Loucy (cell line): Measurements from ENCODE around the gene FMNL2.

Experiments
- H2AFZ ChIP-seq: fragments of 200-600 bp; sonication (generic); 2 replicates; pipeline ENCODE4 v1.6.0; 2016; ENCODE audit warnings: antibody characterized with exemption, mild to moderate bottlenecking, low read length, moderate library complexity
- H3F3A ChIP-seq: fragments of 200-600 bp; 2 replicates; pipeline ENCODE4 v1.6.0; 2016; ENCODE audit warnings: antibody characterized with exemption, low read depth, mild to moderate bottlenecking
- H3K27me3 ChIP-seq: fragments of 200-600 bp; sonication (generic); 2 replicates; pipeline ENCODE4 v1.6.1; 2014; ENCODE audit warnings: low read length, mild to moderate bottlenecking; ENCODE audit not compliant: insufficient read depth, poor library complexity, severe bottlenecking
- H3K36me3 ChIP-seq: fragments of 200-600 bp; sonication (generic); 2 replicates; pipeline ENCODE4 v1.6.1; 2016; ENCODE audit warnings: low read length; ENCODE audit not compliant: insufficient read depth
- H3K4me1 ChIP-seq: fragments of 200-600 bp; sonication (generic); 2 replicates; pipeline ENCODE4 v1.5.1; 2014; ENCODE audit warnings: low read length, mild to moderate bottlenecking; ENCODE audit not compliant: insufficient read depth, poor library complexity, severe bottlenecking
- H3K4me2 ChIP-seq: fragments of 200-600 bp; sonication (generic); 2 replicates; pipeline ENCODE4 v1.6.0; 2014; ENCODE audit warnings: antibody characterized with exemption, low read length, low read depth, mild to moderate bottlenecking; ENCODE audit not compliant: poor library complexity, severe bottlenecking
- H3K4me3 ChIP-seq: fragments of 200-600 bp; sonication (generic); 2 replicates; pipeline ENCODE4 v1.5.1; 2014; ENCODE audit warnings: low read length, mild to moderate bottlenecking, mixed read lengths; ENCODE audit not compliant: poor library complexity, severe bottlenecking
- H3K79me2 ChIP-seq: fragments of 200-600 bp; sonication (generic); 2 replicates; pipeline ENCODE4 v1.6.1; 2014; ENCODE audit warnings: low read length; ENCODE audit not compliant: insufficient read depth
- H3K9ac ChIP-seq: fragments of 200-600 bp; sonication (generic); 2 replicates; pipeline ENCODE4 v1.6.0; 2014; ENCODE audit warnings: mild to moderate bottlenecking, low read depth, low read length, moderate library complexity; ENCODE audit not compliant: poor library complexity, severe bottlenecking
- H3K9me2 ChIP-seq: fragments of 200-600 bp; sonication (generic); replicated peaks from 2 replicates; pipeline ENCODE4 v1.6.1; 2016; ENCODE audit warnings: low read depth, low read length, mixed read lengths
- H3K9me3 ChIP-seq: fragments of 200-600 bp; sonication (generic); 2 replicates; pipeline ENCODE4 v1.6.1; 2014; ENCODE audit warnings: mild to moderate bottlenecking, antibody characterized with exemption, low read length, low read depth; ENCODE audit not compliant: insufficient read depth
- H4K20me1 ChIP-seq: fragments of 200-600 bp; sonication (generic); 2 replicates; pipeline ENCODE4 v1.6.0; 2014; ENCODE audit warnings: antibody characterized with exemption, low read length, mild to moderate bottlenecking; ENCODE audit not compliant: insufficient read depth, poor library complexity, severe bottlenecking
- CTCF ChIP-seq: fragments of 200-600 bp; sonication (generic); conservative IDR thresholded peaks from 2 replicates; pipeline ENCODE4 v1.5.1; 2014; ENCODE audit warnings: mild to moderate bottlenecking, antibody characterized with exemption, low read length
- EZH2phosphoT487 ChIP-seq: fragments of 200-600 bp; IDR thresholded peaks from 2 replicates; pipeline ENCODE4 v1.6.1; 2018; ENCODE audit warnings: antibody characterized with exemption, mild to moderate bottlenecking, moderate library complexity, borderline replicate concordance

The FMNL2 gene

GRCh38 chr2:152553518-152553917 lies 218.5 kb downstream of the FMNL2 start:
- H3K9me3 ChIP-seq: no peaks in the 10 kb centered on the region
- H3K9ac ChIP-seq: no peak overlapping the region
- H3F3A ChIP-seq: no peaks in the 10 kb centered on the region
- no peaks in the 10 kb centered on the region for H3K9me2 ChIP-seq
- TF ChIP-seq EZH2phosphoT487 (no peak), CTCF (no peak)
- H2AFZ ChIP-seq: no peak overlapping the region
- H3K4me2 ChIP-seq: no peak overlapping the region
- no peaks in the 10 kb centered on the region for H4K20me1 ChIP-seq
- H3K27me3 ChIP-seq: no peaks in the 10 kb centered on the region
- H3K4me3 ChIP-seq: no peak overlapping the region
- H3K4me1 ChIP-seq: no peaks in the 10 kb centered on the region
- H3K36me3 ChIP-seq: no peaks in the 10 kb centered on the region
- no peaks in the 10 kb centered on the region for H3K79me2 ChIP-seq

DNA sequence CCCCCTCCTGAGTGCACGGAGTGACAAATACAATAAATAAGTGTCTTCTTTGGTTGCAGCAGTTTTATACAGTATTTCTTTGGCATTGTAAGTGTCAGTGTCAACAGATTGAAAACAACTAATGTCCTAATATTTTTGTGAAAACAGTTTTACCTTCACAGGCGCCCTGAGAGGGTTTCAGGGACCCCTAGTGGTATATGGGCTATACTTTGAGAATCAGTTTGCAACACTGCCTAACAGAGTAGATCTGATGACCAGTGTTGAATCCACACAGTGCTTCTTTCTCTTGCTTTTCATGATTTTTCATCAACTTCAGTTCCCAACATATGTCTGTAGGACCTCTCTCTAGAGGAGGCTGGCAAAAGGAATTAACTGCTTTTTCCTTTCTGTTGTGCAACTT lies 220.1 kb downstream of the FMNL2 start:
- Histone ChIP-seq H2AFZ (no peak overlapping the region), H3K36me3 (no peaks in the 10 kb centered on the region), H3K4me1 (no peaks in the 10 kb centered on the region), H3K9ac (no peak overlapping the region), H3K9me3 (no peaks in the 10 kb centered on the region), H3K27me3 (no peaks in the 10 kb centered on the region), H4K20me1 (no peaks in the 10 kb centered on the region), H3K4me3 (no peak overlapping the region), H3K79me2 (no peaks in the 10 kb centered on the region), H3K4me2 (no peak overlapping the region), H3F3A (no peaks in the 10 kb centered on the region), H3K9me2 (no peaks in the 10 kb centered on the region)
- TF ChIP-seq EZH2phosphoT487 (no peak), CTCF (peak; percentile 31; the same call in 1 of the 2 replicates)

DNA sequence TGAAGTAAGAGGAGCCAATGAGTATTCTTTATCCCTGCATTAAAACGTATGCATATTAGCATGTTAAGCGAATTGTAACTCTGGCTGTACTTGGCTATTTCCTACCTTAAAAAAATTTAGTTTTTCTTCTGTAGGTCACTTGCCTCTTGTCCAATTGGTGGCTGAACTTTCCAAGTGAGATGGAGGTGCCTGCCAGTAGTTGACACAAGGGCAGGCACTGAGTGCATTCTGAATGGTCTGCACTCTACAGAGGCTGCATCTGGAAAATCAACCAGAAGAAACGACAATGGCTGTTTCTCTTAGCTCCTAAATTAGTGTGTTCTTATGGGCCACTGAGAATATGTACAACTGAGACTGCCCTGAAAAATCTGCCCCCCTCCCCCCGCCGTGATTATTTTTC lies 221.5 kb downstream of the FMNL2 start:
- Histone ChIP-seq H4K20me1 (no peaks in the 10 kb centered on the region), H3K79me2 (no peaks in the 10 kb centered on the region), H3K9me2 (no peaks in the 10 kb centered on the region), H3F3A (no peaks in the 10 kb centered on the region), H3K9me3 (no peaks in the 10 kb centered on the region), H3K4me2 (no peak overlapping the region), H3K36me3 (no peaks in the 10 kb centered on the region), H3K27me3 (no peaks in the 10 kb centered on the region), H3K4me3 (no peak overlapping the region), H3K9ac (no peak overlapping the region), H2AFZ (no peak overlapping the region), H3K4me1 (no peaks in the 10 kb centered on the region)
- TF ChIP-seq EZH2phosphoT487 (no peak), CTCF (no peak)
